HEK293T (cell line): Measurements from ENCODE around the gene BTBD10.

Experiments
- CTCF ChIA-PET: fragments of 350-600 bp; formaldehyde crosslinking; extraction: SDS; loops from one replicate; lab custom pipeline; 2021; ENCODE audit warnings: antibody characterized with exemption, inconsistent platforms; lab: Yijun Ruan, JAX
- POLR2A ChIA-PET: fragments of 350-600 bp; formaldehyde crosslinking; extraction: SDS; loops from one replicate; lab custom pipeline; 2020; ENCODE audit warnings: antibody characterized with exemption, inconsistent platforms; lab: Yijun Ruan, JAX
- DNase-seq: peaks from one replicate; pipeline ENCODE4 v3.0.0; 2012; ENCODE audit warnings: mixed read lengths; ENCODE audit errors: extremely low spot score
- ARNT ChIP-seq: fragments of 450-650 bp; IDR thresholded peaks from 2 replicates; pipeline ENCODE4 v1.6.1; 2017; ENCODE audit warnings: mild to moderate bottlenecking
- BHLHE40 ChIP-seq: fragments of 450-650 bp; IDR thresholded peaks from 2 replicates; pipeline ENCODE4 v1.6.1; 2016; ENCODE audit warnings: mild to moderate bottlenecking, moderate library complexity, borderline replicate concordance
- CTBP1 ChIP-seq: fragments of 450-650 bp; IDR thresholded peaks from 2 replicates; pipeline ENCODE4 v1.6.1; 2016; ENCODE audit warnings: borderline replicate concordance
- ELF4 ChIP-seq: fragments of 450-650 bp; IDR thresholded peaks from 2 replicates; pipeline ENCODE4 v1.6.1; 2017; ENCODE audit warnings: antibody characterized with exemption
- FOXA1 ChIP-seq: fragments of 450-650 bp; IDR thresholded peaks from 2 replicates; pipeline ENCODE4 v1.6.1; 2016; ENCODE audit warnings: mild to moderate bottlenecking
- FOXK2 ChIP-seq: fragments of 450-650 bp; IDR thresholded peaks from 2 replicates; pipeline ENCODE4 v1.6.1; 2016; ENCODE audit warnings: mild to moderate bottlenecking
- FOXM1 ChIP-seq: fragments of 450-650 bp; IDR thresholded peaks from 2 replicates; pipeline ENCODE4 v1.6.1; 2017; ENCODE audit warnings: mild to moderate bottlenecking, borderline replicate concordance
- HDGF ChIP-seq: fragments of 450-650 bp; IDR thresholded peaks from 2 replicates; pipeline ENCODE4 v1.6.1; 2017; ENCODE audit warnings: antibody characterized with exemption, borderline replicate concordance
- L3MBTL2 ChIP-seq: fragments of 450-650 bp; conservative IDR thresholded peaks from 2 replicates; pipeline ENCODE4 v1.6.1; 2016; ENCODE audit warnings: mild to moderate bottlenecking
- LEF1 ChIP-seq: fragments of 450-650 bp; IDR thresholded peaks from 2 replicates; pipeline ENCODE4 v1.6.1; 2017; ENCODE audit warnings: mild to moderate bottlenecking, borderline replicate concordance
- NFRKB ChIP-seq: fragments of 450-650 bp; IDR thresholded peaks from 2 replicates; pipeline ENCODE4 v1.6.1; 2016; ENCODE audit warnings: mild to moderate bottlenecking, moderate library complexity
- PKNOX1 ChIP-seq: fragments of 450-650 bp; IDR thresholded peaks from 2 replicates; pipeline ENCODE4 v1.6.1; 2016
- SP1 ChIP-seq: fragments of 450-650 bp; IDR thresholded peaks from 2 replicates; pipeline ENCODE4 v1.6.1; 2017
- SUZ12 ChIP-seq: fragments of 450-650 bp; IDR thresholded peaks from 2 replicates; pipeline ENCODE4 v1.6.1; 2016; ENCODE audit warnings: mild to moderate bottlenecking
- TARDBP ChIP-seq: fragments of 450-650 bp; IDR thresholded peaks from 2 replicates; pipeline ENCODE4 v1.6.1; 2016
- ZNF384 ChIP-seq: fragments of 450-650 bp; IDR thresholded peaks from 2 replicates; pipeline ENCODE4 v1.6.1; 2016

Gene BTBD10

DNA sequence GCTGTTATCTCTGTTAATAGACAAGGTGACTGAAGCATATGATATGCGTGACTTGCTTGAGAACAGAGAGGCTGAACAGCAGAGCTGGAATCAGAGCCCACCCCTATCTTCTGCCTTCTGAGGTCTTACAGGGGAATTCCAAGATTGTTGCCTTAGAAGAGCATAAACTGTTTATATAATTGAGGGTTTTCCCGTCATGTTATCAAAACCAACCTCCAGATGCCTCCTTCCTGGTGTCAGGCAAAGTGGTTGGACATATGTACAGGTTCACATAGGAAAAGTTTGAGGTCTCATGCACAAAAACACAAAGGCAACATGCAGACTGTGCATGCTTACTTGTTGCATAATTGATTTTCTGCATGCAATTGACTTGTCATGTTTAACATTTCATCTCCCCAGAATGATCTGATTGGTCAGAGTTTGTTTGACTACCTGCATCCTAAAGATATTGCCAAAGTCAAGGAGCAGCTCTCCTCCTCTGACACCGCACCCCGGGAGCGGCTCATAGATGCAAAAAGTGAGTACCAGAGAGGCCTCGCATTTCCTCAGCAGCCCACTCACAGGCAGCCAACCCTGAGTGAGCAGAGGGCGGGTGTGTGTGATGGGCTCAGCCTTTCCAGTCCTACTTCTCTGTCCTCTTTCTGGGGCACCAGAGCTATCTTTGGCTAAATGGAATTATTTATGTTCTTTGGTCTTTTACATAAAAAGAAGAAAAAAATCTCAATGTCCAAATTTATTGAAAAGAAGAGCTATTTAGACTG lies 96.6 kb downstream of the BTBD10 start:
- DNase-seq, result no peak
- ChIA-PET CTCF (no interaction called here), POLR2A (no interaction called here)
- TF ChIP-seq ELF4, result no peak
- no peak for TF ChIP-seq L3MBTL2
- no peak for TF ChIP-seq CTBP1
- TF ChIP-seq LEF1, result no peak
- TF ChIP-seq BHLHE40, result no peak
- no peak for TF ChIP-seq ARNT
- TF ChIP-seq SP1, result no peak
- TF ChIP-seq FOXK2, result no peak

DNA sequence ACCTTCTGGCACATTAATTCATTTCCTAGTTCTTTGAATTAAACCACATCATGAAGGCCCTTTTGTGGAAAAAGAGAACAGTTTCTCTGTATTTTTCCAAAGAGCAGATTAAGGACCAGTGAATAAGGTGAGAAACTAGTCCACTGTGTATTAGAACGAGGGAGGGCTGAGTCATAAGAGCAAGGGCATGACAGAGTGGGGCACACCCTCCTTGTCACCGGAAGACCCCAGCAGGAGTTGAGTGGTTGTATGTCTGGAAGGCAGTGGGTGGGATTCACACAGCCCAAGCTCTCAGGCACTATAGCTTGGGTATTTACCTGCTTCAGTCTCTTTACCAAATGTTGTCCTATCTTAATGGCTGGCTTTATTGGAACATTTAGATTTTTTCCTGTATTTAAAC lies 98.6 kb downstream of the BTBD10 start:
- no peak for TF ChIP-seq HDGF
- TF ChIP-seq FOXA1, result no peak
- TF ChIP-seq FOXM1, result no peak
- TF ChIP-seq LEF1, result no peak
- TF ChIP-seq SUZ12, result no peak
- no peak for TF ChIP-seq L3MBTL2
- no peak for TF ChIP-seq CTBP1
- TF ChIP-seq PKNOX1, result no peak
- TF ChIP-seq FOXK2, result no peak
- TF ChIP-seq ELF4, result no peak
- DNase-seq, result no peak
- ChIA-PET CTCF (interaction anchor here (1.6 kb wide), 1 partner anchor 22 kb away, joined by 3 read pairs; no protein-coding TSS in a partner anchor), POLR2A (no interaction called here)

GRCh38 chr11:13362596-13363109 lies 100.4 kb downstream of the BTBD10 start:
- DNase-seq, result no peak
- TF ChIP-seq FOXM1 (no peak), SP1 (no peak), BHLHE40 (no peak)
- CTCF ChIA-PET, result no interaction called here
- POLR2A ChIA-PET, result no interaction called here

DNA sequence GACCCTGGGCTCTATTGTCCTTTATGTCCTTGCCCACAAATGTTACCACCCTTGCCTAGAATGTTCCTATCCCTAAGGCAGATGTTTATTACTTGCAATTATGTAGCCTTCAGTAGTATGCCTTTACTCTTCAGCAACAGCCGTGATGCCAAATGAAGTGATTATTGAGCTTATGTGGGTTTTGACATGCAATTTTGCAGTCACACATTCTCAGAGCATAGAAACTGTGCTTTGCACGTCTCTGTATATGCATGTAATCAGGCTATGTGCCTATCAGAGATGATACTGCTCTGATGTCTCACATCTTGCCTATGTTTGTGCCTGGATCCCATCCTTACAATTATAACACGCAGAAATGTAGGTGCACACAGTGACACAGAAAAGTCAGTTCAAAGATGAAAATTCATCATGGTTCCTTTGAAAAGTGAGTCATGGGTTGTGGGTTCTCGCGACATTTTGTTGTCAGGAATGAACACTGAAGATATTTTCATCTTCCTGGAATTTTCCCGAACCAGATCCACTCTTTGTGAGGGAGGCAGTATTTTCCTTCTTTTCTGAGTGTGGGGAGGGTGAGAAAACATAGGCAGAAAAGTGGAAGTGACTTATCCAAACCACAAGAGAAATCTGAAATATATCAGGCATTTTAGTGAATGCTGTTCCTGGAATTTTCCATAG lies 104.3 kb downstream of the BTBD10 start:
- no peak for DNase-seq

DNA sequence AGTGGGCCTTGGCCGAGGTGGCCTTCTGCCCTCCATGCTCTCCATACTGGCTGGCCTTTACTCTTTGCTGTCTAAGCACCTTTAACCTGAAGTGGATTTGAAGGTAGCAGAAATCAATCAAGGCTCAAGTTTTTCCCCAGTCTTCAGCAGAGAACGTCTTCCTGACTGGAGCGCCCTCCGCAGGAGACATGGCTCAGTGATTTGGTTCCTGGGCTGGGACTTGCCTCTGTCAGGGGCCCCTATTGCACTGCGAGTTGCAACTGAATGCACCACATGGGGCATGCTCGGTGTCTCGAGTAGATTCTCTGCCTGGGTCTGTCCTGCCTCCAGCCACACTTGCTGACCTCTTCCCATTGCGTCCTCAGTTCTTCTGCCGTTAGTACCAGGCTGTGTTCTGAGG lies 105.8 kb downstream of the BTBD10 start:
- ChIA-PET POLR2A (no interaction called here), CTCF (no interaction called here)
- TF ChIP-seq FOXM1, result no peak
- DNase-seq, result no peak

More for the DNA sequence above, 104.3 kb downstream of the BTBD10 start:
- ChIA-PET POLR2A (no interaction called here), CTCF (no interaction called here)
- no peak for TF ChIP-seq PKNOX1
- TF ChIP-seq NFRKB, result no peak
- no peak for TF ChIP-seq TARDBP
- TF ChIP-seq FOXA1, result no peak
- no peak for TF ChIP-seq L3MBTL2
- no peak for TF ChIP-seq FOXK2
- no peak for TF ChIP-seq SUZ12
- TF ChIP-seq ARNT, result no peak
- no peak for TF ChIP-seq ELF4

DNA sequence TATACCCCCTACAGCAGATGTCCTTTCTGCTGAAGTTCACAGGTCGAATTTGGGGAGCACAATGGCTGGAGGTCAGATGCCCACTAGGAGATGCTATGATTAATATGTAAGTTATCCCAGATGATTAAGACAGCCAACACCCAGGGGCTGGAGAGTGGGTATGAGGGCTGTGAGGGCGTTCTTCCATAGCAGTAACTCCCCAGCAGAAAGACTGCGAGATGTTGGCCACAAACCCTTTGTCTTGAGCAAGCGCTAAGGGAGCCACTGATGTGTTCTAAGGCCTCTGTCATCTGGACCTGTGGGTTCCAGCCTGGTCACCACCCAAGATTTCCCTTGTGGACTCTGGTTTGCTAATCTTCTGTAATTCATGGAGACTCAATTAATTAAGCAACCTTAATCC lies 107.8 kb downstream of the BTBD10 start:
- TF ChIP-seq BHLHE40, result no peak
- no peak for TF ChIP-seq HDGF
- TF ChIP-seq FOXK2, result no peak
- no peak for TF ChIP-seq L3MBTL2
- no peak for TF ChIP-seq NFRKB
- CTCF ChIA-PET, result no interaction called here
- POLR2A ChIA-PET, result no interaction called here
- DNase-seq, result no peak

- peak; percentile 41 for DNase-seq
- POLR2A ChIA-PET, result no interaction called here
These were observed 108.7 kb downstream of the BTBD10 start for GRCh38 chr11:13354335-13354734.

More at GRCh38 chr11:13354335-13354734, 108.7 kb downstream of the BTBD10 start:
- CTCF ChIA-PET, result interaction anchor here (0.6 to 0.8 kb wide), 4 partner anchors 19 to 1186 kb away, joined by 3 to 5 read pairs (median 4); no protein-coding TSS in a partner anchor
- TF ChIP-seq BHLHE40, result no peak
- no peak for TF ChIP-seq NFRKB
- no peak for TF ChIP-seq ARNT
- TF ChIP-seq ZNF384, result no peak
- no peak for TF ChIP-seq TARDBP
- TF ChIP-seq LEF1, result no peak
- no peak for TF ChIP-seq FOXA1
- TF ChIP-seq SP1, result no peak
- no peak for TF ChIP-seq L3MBTL2
- TF ChIP-seq PKNOX1, result no peak
- no peak for TF ChIP-seq ELF4
